ENCODE data around the gene WARS2.

Gene WARS2

DNA sequence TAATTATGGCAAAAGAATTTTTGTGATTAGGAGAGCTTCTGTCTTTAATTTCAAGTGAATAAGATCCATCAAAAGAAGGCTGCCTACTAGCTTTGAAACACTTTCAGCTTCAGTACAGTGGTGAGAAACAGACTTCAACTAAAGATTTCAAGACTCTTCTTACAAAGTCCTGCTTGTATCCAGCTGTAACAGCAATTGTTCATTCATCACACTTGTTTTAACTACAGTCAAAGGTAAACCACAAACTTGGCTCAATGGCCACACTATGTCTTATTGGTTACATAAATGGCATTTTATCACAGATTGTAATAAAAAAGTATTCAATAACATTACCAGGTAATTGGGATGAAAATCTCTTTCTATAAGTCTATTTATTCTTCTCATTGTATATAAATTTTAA, 59.2 kb downstream of the WARS2 start:
- no peak for DNase-seq

GRCh38 chr1:119080586-119080985, 59.9 kb downstream of the WARS2 start:
- no peak for DNase-seq

GRCh38 chr1:119079881-119080280, 60.6 kb downstream of the WARS2 start:
- no peak for DNase-seq

GRCh38 chr1:119075614-119076013, 64.8 kb downstream of the WARS2 start:
- DNase-seq, result no peak

DNA sequence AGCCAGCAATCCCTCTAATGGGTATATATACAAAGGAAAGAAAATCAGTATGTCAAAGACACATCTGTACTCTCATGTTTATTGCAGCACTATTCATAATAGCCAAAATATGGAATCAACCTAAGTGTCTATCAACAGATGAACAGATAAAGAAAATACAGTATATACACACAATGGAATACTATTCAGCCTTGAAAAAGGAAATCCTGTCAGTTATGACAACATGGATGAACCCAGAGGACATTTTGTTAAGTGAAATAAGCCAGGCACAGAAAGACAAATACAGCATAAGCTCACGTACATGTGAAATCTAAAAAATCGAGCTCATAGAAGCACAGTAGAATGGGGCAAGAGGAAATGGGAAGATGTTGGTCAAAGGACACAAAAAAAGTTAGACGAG, 69.1 kb downstream of the WARS2 start:
- no peak for DNase-seq

GRCh38 chr1:119069682-119070081, 70.8 kb downstream of the WARS2 start:
- no peak for DNase-seq

DNA sequence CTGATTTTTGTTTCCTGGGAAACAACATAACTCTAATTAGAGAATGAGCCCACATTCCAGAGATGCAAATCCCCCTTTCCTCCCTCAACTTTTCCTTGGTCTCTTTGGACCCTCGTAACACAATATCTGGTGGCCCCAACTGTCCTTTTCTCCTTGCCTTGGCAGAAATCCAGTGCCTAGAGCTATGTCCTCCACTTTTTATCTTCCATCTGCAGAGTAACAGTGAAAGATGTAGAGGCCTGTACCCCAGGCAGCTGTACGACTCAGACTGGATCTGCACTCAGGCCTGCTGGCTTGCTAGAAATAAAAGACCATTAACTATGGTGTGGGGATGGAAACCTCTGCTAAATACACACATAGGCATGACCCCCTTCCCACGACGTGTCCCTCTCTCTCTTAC, 72.0 kb downstream of the WARS2 start:
- no peak for DNase-seq

- DNase-seq, result no peak
Observed at GRCh38 chr1:119061700-119062099, 78.8 kb downstream of the WARS2 start.

- DNase-seq, result no peak
Observed at GRCh38 chr1:119055568-119055967, 84.9 kb downstream of the WARS2 start.

GRCh38 chr1:119053917-119054316, 86.5 kb downstream of the WARS2 start:
- no peak for DNase-seq

DNA sequence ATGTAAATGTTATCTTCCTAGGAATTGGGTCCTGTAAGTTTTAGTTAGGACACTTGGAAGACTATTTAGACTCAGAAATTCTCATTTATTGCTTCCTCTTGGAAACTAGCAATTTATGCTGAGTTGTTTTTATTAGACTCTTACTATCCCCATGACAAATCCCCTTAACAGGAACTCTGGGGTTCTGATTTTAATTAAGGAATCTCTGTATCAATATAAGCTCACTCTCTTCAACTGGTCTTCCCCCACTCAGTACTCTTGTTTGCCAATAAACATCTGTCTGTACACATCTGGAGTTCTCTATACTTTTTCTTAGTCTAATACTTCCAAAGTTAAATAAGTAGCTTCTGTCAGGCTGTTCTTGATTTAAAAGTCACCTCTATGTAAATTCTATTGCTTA, 88.2 kb downstream of the WARS2 start:
- DNase-seq, result no peak

GRCh38 chr1:119048624-119049404, 91.6 kb downstream of the WARS2 start:
- DNase-seq, result no peak

- no peak for DNase-seq
Observed at GRCh38 chr1:119046785-119047438, 93.5 kb downstream of the WARS2 start.

- no peak for DNase-seq
Observed at GRCh38 chr1:119046429-119046784, 94.0 kb downstream of the WARS2 start.

DNA sequence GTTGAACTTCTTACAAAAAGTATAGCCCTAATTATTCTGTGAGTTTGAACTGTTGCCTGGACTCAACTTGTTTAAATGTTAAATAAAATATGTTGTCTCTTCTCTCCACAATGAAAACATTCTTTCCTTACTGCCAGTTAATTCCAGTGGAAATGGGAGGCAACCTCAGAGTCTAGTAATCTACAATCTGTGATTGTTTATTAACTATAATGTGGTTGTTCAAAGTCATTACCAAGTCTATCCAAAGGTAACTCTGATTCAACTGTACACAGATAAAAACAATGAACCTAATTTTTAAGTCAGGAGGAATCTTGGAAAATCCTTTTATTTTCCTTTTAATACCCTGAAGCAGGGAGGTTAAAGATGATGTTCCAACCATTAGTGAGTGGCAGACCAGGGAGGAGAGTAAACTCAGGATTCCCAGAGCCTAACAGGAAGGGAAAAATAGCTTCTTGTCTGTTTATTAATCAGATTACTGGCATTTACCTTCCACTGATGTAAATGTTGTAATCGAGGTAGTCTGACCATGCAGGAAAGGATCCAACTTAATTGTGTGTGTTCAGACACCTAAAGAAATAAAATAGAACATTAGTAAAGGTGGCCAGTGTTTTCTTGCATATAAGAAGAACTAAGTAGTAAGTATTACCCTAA, 95.2 kb downstream of the WARS2 start:
- DNase-seq, result no peak

- no peak for DNase-seq
Observed at GRCh38 chr1:119040906-119041305, 99.5 kb downstream of the WARS2 start.

- DNase-seq, result no peak
Observed at GRCh38 chr1:119040489-119040888, 100.0 kb downstream of the WARS2 start.

DNA sequence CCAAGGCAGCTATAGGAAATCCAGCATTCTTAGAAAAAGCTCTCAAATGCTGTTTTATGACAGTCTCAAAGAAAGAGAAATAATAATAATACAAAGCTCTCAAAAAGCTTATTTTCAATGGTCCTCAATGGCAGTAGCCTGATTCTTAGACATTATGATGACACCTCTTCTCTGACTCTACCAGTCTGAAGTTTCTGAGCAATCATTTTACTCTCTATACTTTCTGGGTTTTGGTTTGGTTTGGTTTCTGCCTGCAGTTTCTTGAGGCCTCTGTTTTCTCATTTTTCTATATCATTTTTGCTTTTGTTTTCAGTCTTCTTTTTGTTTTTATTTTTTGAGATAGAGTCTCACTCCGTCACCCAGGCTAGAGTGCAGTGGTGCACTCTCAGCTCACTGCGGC, 102.1 kb downstream of the WARS2 start:
- no peak for DNase-seq

GRCh38 chr1:119034359-119034758, 106.1 kb downstream of the WARS2 start:
- no peak for DNase-seq

DNA sequence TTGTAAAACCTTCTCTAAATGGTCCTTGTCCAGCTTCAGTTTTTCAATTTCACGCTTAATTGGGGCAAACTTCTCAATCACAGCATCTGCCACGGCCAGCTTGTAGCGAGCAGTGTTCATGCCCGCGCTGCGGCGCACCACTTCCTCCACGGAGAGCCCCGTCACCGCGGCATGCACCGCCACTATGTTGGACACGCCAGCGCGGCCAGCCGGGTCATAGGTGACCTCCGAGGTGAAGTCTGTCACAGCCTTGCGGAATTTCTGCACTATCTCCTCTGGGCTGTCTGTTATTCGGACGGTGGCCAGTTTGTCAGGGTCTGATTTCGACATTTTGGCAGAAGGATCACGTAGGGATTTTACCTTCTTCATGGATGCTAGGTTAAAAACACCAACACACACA, 107.5 kb downstream of the WARS2 start:
- DNase-seq, result no peak

GRCh38 chr1:119027759-119028158, 112.7 kb downstream of the WARS2 start:
- no peak for DNase-seq

DNA sequence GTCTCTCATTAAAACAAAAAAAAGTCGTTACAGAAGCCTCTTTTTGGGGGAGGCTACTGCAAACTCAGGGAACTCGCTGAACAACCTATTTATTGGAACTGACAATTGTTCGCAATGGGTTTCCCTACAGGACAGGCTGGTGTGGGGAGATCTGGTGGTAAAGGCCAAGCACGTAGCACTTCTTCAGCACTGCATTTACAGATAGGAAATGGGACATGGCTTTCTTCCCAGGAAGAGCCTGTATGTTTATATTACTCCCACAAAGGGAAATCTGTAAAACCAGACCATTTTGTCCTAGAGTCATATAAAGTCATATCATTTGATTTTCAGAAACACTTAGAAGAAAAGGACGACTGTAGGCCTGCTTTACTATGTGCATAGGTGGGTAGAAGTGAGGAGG, 113.5 kb downstream of the WARS2 start:
- DNase-seq, result no peak

GRCh38 chr1:119015547-119015946, 124.9 kb downstream of the WARS2 start:
- DNase-seq, result no peak

DNA sequence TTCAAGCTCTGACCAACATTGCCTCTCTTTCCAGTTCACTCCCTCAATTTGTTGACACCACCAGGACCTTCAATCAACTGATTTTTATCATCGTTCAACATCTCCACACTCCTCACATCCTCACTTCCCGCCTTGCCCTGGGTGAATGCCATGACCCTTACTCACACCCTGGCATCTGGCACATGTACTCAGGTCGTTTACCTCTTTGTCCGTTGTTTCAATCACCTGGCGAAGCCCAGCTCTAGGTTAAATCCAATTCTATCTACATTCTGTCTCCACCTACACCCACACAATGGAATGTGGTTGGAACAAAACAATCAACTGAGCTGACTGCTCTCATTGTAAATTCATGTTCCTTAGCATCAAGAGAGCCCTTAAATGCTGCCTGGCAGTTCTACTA, 128.1 kb downstream of the WARS2 start:
- no peak for DNase-seq

Data from NCI-H2081 treated with DMSO at 0.1 percent for 48 hours (cell line).